ENCODE results near the gene ZNF525. TPM values are rescaled to one million over a fixed set of nuclear protein-coding genes. Genes with fewer than 3 reads are reported as not detected.

Gene ZNF525
- total and polyA plus RNA-seq, 2 experiments from 2014 or later = 2.0 to 3.6 TPM

- in situ Hi-C loops (cut with MboI) = no loop called here
These were observed 15.9 kb downstream of the ZNF525 start for GRCh38 chr19:53381376-53381775.

GRCh38 chr19:53388168-53388567, 22.7 kb downstream of the ZNF525 start:
- H3K27me3 ChIP-seq (replicated peaks; ENCODE audit: insufficient read depth) = no peaks in the 10 kb centered on the region
- no peaks in the 10 kb centered on the region for H3K4me1 ChIP-seq (ENCODE audit: insufficient read depth)
- H3K4me2 ChIP-seq (ENCODE audit: unreplicated experiment) = no peak overlapping the region
- H3K36me3 ChIP-seq (ENCODE audit: low read depth) = no peaks in the 10 kb centered on the region
- no peaks in the 10 kb centered on the region for H3K79me2 ChIP-seq (ENCODE audit: insufficient read depth)
- H3K9me2 ChIP-seq (ENCODE audit: insufficient read depth) = no peaks in the 10 kb centered on the region
- no peak overlapping the region for H3K9ac ChIP-seq
- H3K27ac ChIP-seq = no peak overlapping the region
- TF ChIP-seq EZH2phosphoT487 (IDR thresholded peaks at IDR 0.05; ENCODE audit: insufficient read depth, low read depth) (no peak), EZH2 (IDR thresholded peaks at IDR 0.05; ENCODE audit: insufficient read depth, poor library complexity, severe bottlenecking) (no peak)
- H3K9me3 ChIP-seq (ENCODE audit: low read depth) = peaks cover 5% of the 10 kb centered on the region
- no peaks in the 10 kb centered on the region for H4K20me1 ChIP-seq (ENCODE audit: insufficient read depth)
- H2AFZ ChIP-seq = no peak overlapping the region
- no peaks in the 10 kb centered on the region for H3F3A ChIP-seq (ENCODE audit: insufficient read depth)
- DNase-seq = peak; percentile 24
- no peak overlapping the region for H3K4me3 ChIP-seq
- WGBS, 2 experiments (ENCODE audit: low coverage in 1 of 2, low lambda C conversion rate in 2 of 2, missing lambda C conversion rate in 2 of 2) = 83 to 92% methylated on average over 3 of the region's 3 CpGs
- in situ Hi-C loops (cut with MboI) = no loop called here

More at GRCh38 chr19:53381376-53381775, 15.9 kb downstream of the ZNF525 start:
- no peak overlapping the region for H3K4me2 ChIP-seq (ENCODE audit: unreplicated experiment)
- H3K9me2 ChIP-seq (ENCODE audit: insufficient read depth) = no peaks in the 10 kb centered on the region
- peaks cover 5% of the 10 kb centered on the region for H3K9me3 ChIP-seq (ENCODE audit: low read depth)
- no peak for DNase-seq
- H3K4me1 ChIP-seq (ENCODE audit: insufficient read depth) = no peaks in the 10 kb centered on the region
- H3K27me3 ChIP-seq (replicated peaks; ENCODE audit: insufficient read depth) = no peaks in the 10 kb centered on the region
- no peaks in the 10 kb centered on the region for H3K79me2 ChIP-seq (ENCODE audit: insufficient read depth)
- no peaks in the 10 kb centered on the region for H3F3A ChIP-seq (ENCODE audit: insufficient read depth)
- H4K20me1 ChIP-seq (ENCODE audit: insufficient read depth) = no peaks in the 10 kb centered on the region
- H3K9ac ChIP-seq = no peak overlapping the region
- no peak overlapping the region for H2AFZ ChIP-seq
- TF ChIP-seq EZH2phosphoT487 (IDR thresholded peaks at IDR 0.05; ENCODE audit: insufficient read depth, low read depth) (no peak), EZH2 (IDR thresholded peaks at IDR 0.05; ENCODE audit: insufficient read depth, poor library complexity, severe bottlenecking) (no peak)
- H3K4me3 ChIP-seq = no peak overlapping the region
- 96% methylated on average over 3 of the region's 3 CpGs for WGBS, 2 experiments (ENCODE audit: low coverage in 1 of 2, low lambda C conversion rate in 2 of 2, missing lambda C conversion rate in 2 of 2)
- peaks cover 25% of the 10 kb centered on the region for H3K36me3 ChIP-seq (ENCODE audit: low read depth)
- no peak overlapping the region for H3K27ac ChIP-seq

GRCh38 chr19:53388904-53389303, 23.4 kb downstream of the ZNF525 start:
- Histone ChIP-seq H3K4me1 (ENCODE audit: insufficient read depth) (peaks cover 1% of the 10 kb centered on the region; the same call in 1 of the 2 replicates), H3K27ac (no peak overlapping the region), H3K27me3 (replicated peaks; ENCODE audit: insufficient read depth) (no peaks in the 10 kb centered on the region), H3K36me3 (ENCODE audit: low read depth) (no peaks in the 10 kb centered on the region), H4K20me1 (ENCODE audit: insufficient read depth) (no peaks in the 10 kb centered on the region), H3K79me2 (ENCODE audit: insufficient read depth) (no peaks in the 10 kb centered on the region), H3K4me2 (ENCODE audit: unreplicated experiment) (no peak overlapping the region), H2AFZ (no peak overlapping the region), H3K9me3 (ENCODE audit: low read depth) (peaks cover 5% of the 10 kb centered on the region), H3K9me2 (ENCODE audit: insufficient read depth) (no peaks in the 10 kb centered on the region), H3K4me3 (no peak overlapping the region), H3K9ac (no peak overlapping the region), H3F3A (ENCODE audit: insufficient read depth) (peaks cover 5% of the 10 kb centered on the region)
- TF ChIP-seq EZH2phosphoT487 (IDR thresholded peaks at IDR 0.05; ENCODE audit: insufficient read depth, low read depth) (no peak), EZH2 (IDR thresholded peaks at IDR 0.05; ENCODE audit: insufficient read depth, poor library complexity, severe bottlenecking) (no peak)
- 77 to 80% methylated on average over 5 of the region's 5 CpGs for WGBS, 2 experiments (ENCODE audit: low coverage in 1 of 2, low lambda C conversion rate in 2 of 2, missing lambda C conversion rate in 2 of 2)
- DNase-seq = no peak
- in situ Hi-C loops (cut with MboI) = no loop called here

- H3K4me3 ChIP-seq = no peak overlapping the region
- H3K9ac ChIP-seq = no peak overlapping the region
- no peak for DNase-seq
- no peaks in the 10 kb centered on the region for H3K27me3 ChIP-seq (replicated peaks; ENCODE audit: insufficient read depth)
- H3K4me2 ChIP-seq (ENCODE audit: unreplicated experiment) = no peak overlapping the region
- WGBS, 2 experiments (ENCODE audit: low coverage in 1 of 2, low lambda C conversion rate in 2 of 2, missing lambda C conversion rate in 2 of 2) = 73 to 76% methylated on average over 8 of the region's 8 CpGs
- in situ Hi-C loops (cut with MboI) = no loop called here
- no peaks in the 10 kb centered on the region for H3K36me3 ChIP-seq (ENCODE audit: low read depth)
- TF ChIP-seq EZH2phosphoT487 (IDR thresholded peaks at IDR 0.05; ENCODE audit: insufficient read depth, low read depth) = no peak
- no peak for TF ChIP-seq EZH2 (IDR thresholded peaks at IDR 0.05; ENCODE audit: insufficient read depth, poor library complexity, severe bottlenecking)
- H3K79me2 ChIP-seq (ENCODE audit: insufficient read depth) = no peaks in the 10 kb centered on the region
- H3K9me2 ChIP-seq (ENCODE audit: insufficient read depth) = no peaks in the 10 kb centered on the region
- H3K9me3 ChIP-seq (ENCODE audit: low read depth) = peaks cover 3% of the 10 kb centered on the region
- H3F3A ChIP-seq (ENCODE audit: insufficient read depth) = peaks cover 9% of the 10 kb centered on the region
- no peaks in the 10 kb centered on the region for H4K20me1 ChIP-seq (ENCODE audit: insufficient read depth)
- H2AFZ ChIP-seq = no peak overlapping the region
- no peak overlapping the region for H3K27ac ChIP-seq
- H3K4me1 ChIP-seq (ENCODE audit: insufficient read depth) = peaks cover 7% of the 10 kb centered on the region; the same call in 1 of the 2 replicates
These were observed 24.1 kb downstream of the ZNF525 start for GRCh38 chr19:53389571-53389970.

- Histone ChIP-seq H3K27me3 (replicated peaks; ENCODE audit: insufficient read depth) (no peaks in the 10 kb centered on the region), H3K79me2 (ENCODE audit: insufficient read depth) (no peaks in the 10 kb centered on the region), H4K20me1 (ENCODE audit: insufficient read depth) (no peaks in the 10 kb centered on the region), H3K9me2 (ENCODE audit: insufficient read depth) (no peaks in the 10 kb centered on the region), H3F3A (ENCODE audit: insufficient read depth) (peaks cover 9% of the 10 kb centered on the region), H3K4me2 (ENCODE audit: unreplicated experiment) (no peak overlapping the region), H3K4me1 (ENCODE audit: insufficient read depth) (peaks cover 7% of the 10 kb centered on the region; the same call in 1 of the 2 replicates), H3K36me3 (ENCODE audit: low read depth) (no peaks in the 10 kb centered on the region), H2AFZ (no peak overlapping the region), H3K4me3 (no peak overlapping the region), H3K27ac (no peak overlapping the region), H3K9me3 (ENCODE audit: low read depth) (no peaks in the 10 kb centered on the region), H3K9ac (no peak overlapping the region)
- in situ Hi-C loops (cut with MboI) = no loop called here
- no peak for DNase-seq
- WGBS, 2 experiments (ENCODE audit: low coverage in 1 of 2, low lambda C conversion rate in 2 of 2, missing lambda C conversion rate in 2 of 2) = 20 to 21% methylated on average over 10 to 22 of the region's 22 CpGs
- TF ChIP-seq EZH2 (IDR thresholded peaks at IDR 0.05; ENCODE audit: insufficient read depth, poor library complexity, severe bottlenecking) (no peak), EZH2phosphoT487 (IDR thresholded peaks at IDR 0.05; ENCODE audit: insufficient read depth, low read depth) (no peak)
These were observed 24.5 kb downstream of the ZNF525 start for GRCh38 chr19:53389978-53390377.

Measured in GM23248 (cell line).